ENCODE measurements around the gene LMO2.

The LMO2 gene

GRCh38 chr11:33892906-33893594 lies 1.2 kb upstream of the LMO2 start:
- FAIRE-seq: no peak
- no peak for DNase-seq (ENCODE audit: insufficient read length, low spot score)

GRCh38 chr11:33889821-33890378 lies 2.0 kb downstream of the LMO2 start:
- DNase-seq (ENCODE audit: insufficient read length, low spot score): no peak
- no peak for FAIRE-seq

GRCh38 chr11:33889296-33889695 lies 2.6 kb downstream of the LMO2 start:
- no peak for FAIRE-seq
- no peak for DNase-seq (ENCODE audit: insufficient read length, low spot score)

- DNase-seq (ENCODE audit: insufficient read length, low spot score) (no peak), FAIRE-seq (no peak)
Measured at GRCh38 chr11:33887886-33888285, 4.0 kb downstream of the LMO2 start.

GRCh38 chr11:33885338-33886005 lies 6.4 kb downstream of the LMO2 start:
- DNase-seq (ENCODE audit: insufficient read length, low spot score): no peak
- FAIRE-seq: no peak

GRCh38 chr11:33884601-33885000 lies 7.3 kb downstream of the LMO2 start:
- no peak for FAIRE-seq

GRCh38 chr11:33884035-33884434 lies 7.8 kb downstream of the LMO2 start:
- DNase-seq (ENCODE audit: insufficient read length, low spot score) (no peak), FAIRE-seq (no peak)

More at GRCh38 chr11:33884601-33885000, 7.3 kb downstream of the LMO2 start:
- DNase-seq (ENCODE audit: insufficient read length, low spot score): no peak

GRCh38 chr11:33881651-33882503 lies 10.0 kb downstream of the LMO2 start:
- DNase-seq (ENCODE audit: insufficient read length, low spot score) (no peak), FAIRE-seq (no peak)

- DNase-seq (ENCODE audit: insufficient read length, low spot score): no peak
- no peak for FAIRE-seq
Measured at GRCh38 chr11:33880979-33881378, 10.9 kb downstream of the LMO2 start.

GRCh38 chr11:33879375-33879774 lies 12.5 kb downstream of the LMO2 start:
- no peak for DNase-seq (ENCODE audit: insufficient read length, low spot score)
- FAIRE-seq: no peak

GRCh38 chr11:33877038-33877437 lies 14.8 kb downstream of the LMO2 start:
- DNase-seq (ENCODE audit: insufficient read length, low spot score) (no peak), FAIRE-seq (no peak)

GRCh38 chr11:33875621-33876294 lies 16.1 kb downstream of the LMO2 start:
- DNase-seq (ENCODE audit: insufficient read length, low spot score): no peak
- FAIRE-seq: no peak

GRCh38 chr11:33874910-33875490 lies 16.9 kb downstream of the LMO2 start:
- no peak for DNase-seq (ENCODE audit: insufficient read length, low spot score)
- no peak for FAIRE-seq

- FAIRE-seq (no peak), DNase-seq (ENCODE audit: insufficient read length, low spot score) (no peak)
Measured at GRCh38 chr11:33874433-33874832, 17.4 kb downstream of the LMO2 start.

GRCh38 chr11:33869481-33870422 lies 22.1 kb downstream of the LMO2 start:
- DNase-seq (ENCODE audit: insufficient read length, low spot score) (peak; percentile 25), FAIRE-seq (no peak)

- no peak for DNase-seq (ENCODE audit: insufficient read length, low spot score)
- no peak for FAIRE-seq
Measured at GRCh38 chr11:33868647-33869461, 23.0 kb downstream of the LMO2 start.

GRCh38 chr11:33867996-33868646 lies 23.8 kb downstream of the LMO2 start:
- FAIRE-seq (no peak), DNase-seq (ENCODE audit: insufficient read length, low spot score) (no peak)

GRCh38 chr11:33867561-33867960 lies 24.3 kb downstream of the LMO2 start:
- DNase-seq (ENCODE audit: insufficient read length, low spot score) (no peak), FAIRE-seq (no peak)
